K562 (cell line): ENCODE measurements around the gene TCF15. TPM values are rescaled to one million over a fixed set of nuclear protein-coding genes. Genes with fewer than 3 reads are reported as not detected.

Source experiments
- GATAD2A ChIP-seq: fragments of 450-650 bp; IDR thresholded peaks from 2 replicates; pipeline ENCODE4 v1.6.1; 2017
- JUNB ChIP-seq: fragments of 450-650 bp; formaldehyde crosslinking; conservative IDR thresholded peaks from 2 replicates; pipeline ENCODE4 v1.4.0; 2020; ENCODE audit warnings: mild to moderate bottlenecking
- NFIX ChIP-seq: fragments of 250-450 bp; sonication (Bioruptor Pico); IDR thresholded peaks from 2 replicates; pipeline ENCODE4 v1.4.0; 2020; ENCODE audit warnings: low read depth, mild to moderate bottlenecking, moderate library complexity
- RBFOX2 ChIP-seq: fragments of 200-400 bp; formaldehyde crosslinking; IDR thresholded peaks from 2 replicates; pipeline ENCODE4 v1.6.1; 2017; ENCODE audit warnings: low read depth, mild to moderate bottlenecking, low read length, moderate library complexity
- RHOXF2B ChIP-seq: fragments of 250-450 bp; sonication (Bioruptor Pico); conservative IDR thresholded peaks from 2 replicates; pipeline ENCODE4 v1.5.1; 2021
- SPI1 ChIP-seq: IDR thresholded peaks from 2 replicates; pipeline ENCODE4 v1.6.1; 2011; ENCODE audit warnings: low read depth, low read length, control low read depth, borderline replicate concordance
- ZNF133 ChIP-seq: fragments of 250-450 bp; sonication (Bioruptor Pico); IDR thresholded peaks from 2 replicates; pipeline ENCODE4 v1.4.0; 2020; ENCODE audit warnings: mild to moderate bottlenecking
- ZNF561 ChIP-seq: fragments of 450-650 bp; formaldehyde crosslinking; conservative IDR thresholded peaks from 2 replicates; pipeline ENCODE4 v1.4.0; 2020; ENCODE audit warnings: mild to moderate bottlenecking, moderate library complexity
- polyA plus RNA-seq, 8 experiments: library from polyadenylated mRNA; depleted of rRNA in 4 of 8; stranded (reverse) in 5 of 8; unstranded in 3 of 8; fragments of >200 nt; fragmentation: Nextera tagmentation in 2 of 8; fragmentation: Illumina TruSeq in 1 of 8; extraction: Ambion mirVana in 2 of 8; extraction: Trizol in 1 of 8; gene quantifications; 2 replicates each; pipeline versions ENCODE4 v1.2.1 to v1.2.3, GENCODE V29; 2011 to 2014; ENCODE audit warnings: inconsistent platforms in 1 of 8, missing spikeins in 1 of 8
- total RNA-seq, 7 experiments: library from RNA; depleted of rRNA in 6 of 7; stranded (reverse); fragments of >200 nt in 6 of 7; fragmentation: Illumina TruSeq in 2 of 7; extraction: Trizol in 2 of 7; gene quantifications; 2 replicates each; pipeline versions ENCODE4 v1.2.1 to v1.2.3, GENCODE V29; 2011 to 2021; ENCODE audit warnings: low replicate concordance in 1 of 7
- TF ChIP-seq, protein P1 (sequence below): fragments of 200-600 bp; sonication (generic); IDR thresholded peaks from one replicate; pipeline ENCODE4 v1.6.1; 2012; ENCODE audit warnings: mild to moderate bottlenecking, low read depth, low read length, inconsistent platforms
- TF ChIP-seq, protein P2 (sequence below): fragments of 450-650 bp; formaldehyde crosslinking; IDR thresholded peaks from 2 replicates; pipeline ENCODE4 v1.4.0; 2020; ENCODE audit warnings: mild to moderate bottlenecking, moderate library complexity
- TF ChIP-seq, protein P3 (sequence below): sonication (generic); formaldehyde crosslinking; IDR thresholded peaks from 2 replicates; pipeline ENCODE4 v1.8.0; 2022; ENCODE audit warnings: mild to moderate bottlenecking, missing genetic modification reagents

The TCF15 gene
- total and polyA plus RNA-seq, 9 of the 15 experiments (the other 6 are each of a cell fraction or from before 2014, with no cell fraction given): 0.04 to 5.0 (median 1.2) TPM

DNA sequence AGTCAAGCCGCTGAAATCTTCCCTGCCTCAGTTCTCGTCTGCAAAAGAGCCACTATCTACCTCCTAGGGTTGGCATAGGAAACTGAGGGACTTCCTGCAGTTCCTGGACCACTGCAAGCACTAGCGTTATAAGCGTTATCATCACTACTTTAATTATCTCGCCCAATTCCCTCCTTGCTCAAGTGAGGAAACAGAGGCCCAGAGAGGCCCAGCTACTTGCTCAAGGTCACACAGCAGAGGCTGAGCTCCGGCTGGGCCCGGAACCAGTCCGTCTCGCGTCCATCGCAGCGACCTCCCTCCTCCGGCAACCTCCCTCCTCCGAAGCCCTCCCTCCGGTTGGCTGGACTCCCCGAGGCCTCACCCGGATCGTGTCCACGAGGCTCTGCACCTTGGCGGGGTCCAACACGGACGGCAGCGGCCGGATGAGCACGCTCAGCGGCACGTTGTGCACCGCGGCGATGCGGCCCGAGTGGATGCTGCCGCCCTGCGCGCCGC, 42.6 kb upstream of the TCF15 start (continued):
- TF ChIP-seq, protein P1, sequence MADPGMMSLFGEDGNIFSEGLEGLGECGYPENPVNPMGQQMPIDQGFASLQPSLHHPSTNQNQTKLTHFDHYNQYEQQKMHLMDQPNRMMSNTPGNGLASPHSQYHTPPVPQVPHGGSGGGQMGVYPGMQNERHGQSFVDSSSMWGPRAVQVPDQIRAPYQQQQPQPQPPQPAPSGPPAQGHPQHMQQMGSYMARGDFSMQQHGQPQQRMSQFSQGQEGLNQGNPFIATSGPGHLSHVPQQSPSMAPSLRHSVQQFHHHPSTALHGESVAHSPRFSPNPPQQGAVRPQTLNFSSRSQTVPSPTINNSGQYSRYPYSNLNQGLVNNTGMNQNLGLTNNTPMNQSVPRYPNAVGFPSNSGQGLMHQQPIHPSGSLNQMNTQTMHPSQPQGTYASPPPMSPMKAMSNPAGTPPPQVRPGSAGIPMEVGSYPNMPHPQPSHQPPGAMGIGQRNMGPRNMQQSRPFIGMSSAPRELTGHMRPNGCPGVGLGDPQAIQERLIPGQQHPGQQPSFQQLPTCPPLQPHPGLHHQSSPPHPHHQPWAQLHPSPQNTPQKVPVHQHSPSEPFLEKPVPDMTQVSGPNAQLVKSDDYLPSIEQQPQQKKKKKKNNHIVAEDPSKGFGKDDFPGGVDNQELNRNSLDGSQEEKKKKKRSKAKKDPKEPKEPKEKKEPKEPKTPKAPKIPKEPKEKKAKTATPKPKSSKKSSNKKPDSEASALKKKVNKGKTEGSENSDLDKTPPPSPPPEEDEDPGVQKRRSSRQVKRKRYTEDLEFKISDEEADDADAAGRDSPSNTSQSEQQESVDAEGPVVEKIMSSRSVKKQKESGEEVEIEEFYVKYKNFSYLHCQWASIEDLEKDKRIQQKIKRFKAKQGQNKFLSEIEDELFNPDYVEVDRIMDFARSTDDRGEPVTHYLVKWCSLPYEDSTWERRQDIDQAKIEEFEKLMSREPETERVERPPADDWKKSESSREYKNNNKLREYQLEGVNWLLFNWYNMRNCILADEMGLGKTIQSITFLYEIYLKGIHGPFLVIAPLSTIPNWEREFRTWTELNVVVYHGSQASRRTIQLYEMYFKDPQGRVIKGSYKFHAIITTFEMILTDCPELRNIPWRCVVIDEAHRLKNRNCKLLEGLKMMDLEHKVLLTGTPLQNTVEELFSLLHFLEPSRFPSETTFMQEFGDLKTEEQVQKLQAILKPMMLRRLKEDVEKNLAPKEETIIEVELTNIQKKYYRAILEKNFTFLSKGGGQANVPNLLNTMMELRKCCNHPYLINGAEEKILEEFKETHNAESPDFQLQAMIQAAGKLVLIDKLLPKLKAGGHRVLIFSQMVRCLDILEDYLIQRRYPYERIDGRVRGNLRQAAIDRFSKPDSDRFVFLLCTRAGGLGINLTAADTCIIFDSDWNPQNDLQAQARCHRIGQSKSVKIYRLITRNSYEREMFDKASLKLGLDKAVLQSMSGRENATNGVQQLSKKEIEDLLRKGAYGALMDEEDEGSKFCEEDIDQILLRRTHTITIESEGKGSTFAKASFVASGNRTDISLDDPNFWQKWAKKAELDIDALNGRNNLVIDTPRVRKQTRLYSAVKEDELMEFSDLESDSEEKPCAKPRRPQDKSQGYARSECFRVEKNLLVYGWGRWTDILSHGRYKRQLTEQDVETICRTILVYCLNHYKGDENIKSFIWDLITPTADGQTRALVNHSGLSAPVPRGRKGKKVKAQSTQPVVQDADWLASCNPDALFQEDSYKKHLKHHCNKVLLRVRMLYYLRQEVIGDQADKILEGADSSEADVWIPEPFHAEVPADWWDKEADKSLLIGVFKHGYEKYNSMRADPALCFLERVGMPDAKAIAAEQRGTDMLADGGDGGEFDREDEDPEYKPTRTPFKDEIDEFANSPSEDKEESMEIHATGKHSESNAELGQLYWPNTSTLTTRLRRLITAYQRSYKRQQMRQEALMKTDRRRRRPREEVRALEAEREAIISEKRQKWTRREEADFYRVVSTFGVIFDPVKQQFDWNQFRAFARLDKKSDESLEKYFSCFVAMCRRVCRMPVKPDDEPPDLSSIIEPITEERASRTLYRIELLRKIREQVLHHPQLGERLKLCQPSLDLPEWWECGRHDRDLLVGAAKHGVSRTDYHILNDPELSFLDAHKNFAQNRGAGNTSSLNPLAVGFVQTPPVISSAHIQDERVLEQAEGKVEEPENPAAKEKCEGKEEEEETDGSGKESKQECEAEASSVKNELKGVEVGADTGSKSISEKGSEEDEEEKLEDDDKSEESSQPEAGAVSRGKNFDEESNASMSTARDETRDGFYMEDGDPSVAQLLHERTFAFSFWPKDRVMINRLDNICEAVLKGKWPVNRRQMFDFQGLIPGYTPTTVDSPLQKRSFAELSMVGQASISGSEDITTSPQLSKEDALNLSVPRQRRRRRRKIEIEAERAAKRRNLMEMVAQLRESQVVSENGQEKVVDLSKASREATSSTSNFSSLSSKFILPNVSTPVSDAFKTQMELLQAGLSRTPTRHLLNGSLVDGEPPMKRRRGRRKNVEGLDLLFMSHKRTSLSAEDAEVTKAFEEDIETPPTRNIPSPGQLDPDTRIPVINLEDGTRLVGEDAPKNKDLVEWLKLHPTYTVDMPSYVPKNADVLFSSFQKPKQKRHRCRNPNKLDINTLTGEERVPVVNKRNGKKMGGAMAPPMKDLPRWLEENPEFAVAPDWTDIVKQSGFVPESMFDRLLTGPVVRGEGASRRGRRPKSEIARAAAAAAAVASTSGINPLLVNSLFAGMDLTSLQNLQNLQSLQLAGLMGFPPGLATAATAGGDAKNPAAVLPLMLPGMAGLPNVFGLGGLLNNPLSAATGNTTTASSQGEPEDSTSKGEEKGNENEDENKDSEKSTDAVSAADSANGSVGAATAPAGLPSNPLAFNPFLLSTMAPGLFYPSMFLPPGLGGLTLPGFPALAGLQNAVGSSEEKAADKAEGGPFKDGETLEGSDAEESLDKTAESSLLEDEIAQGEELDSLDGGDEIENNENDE: no peak
- TF ChIP-seq, protein P2, sequence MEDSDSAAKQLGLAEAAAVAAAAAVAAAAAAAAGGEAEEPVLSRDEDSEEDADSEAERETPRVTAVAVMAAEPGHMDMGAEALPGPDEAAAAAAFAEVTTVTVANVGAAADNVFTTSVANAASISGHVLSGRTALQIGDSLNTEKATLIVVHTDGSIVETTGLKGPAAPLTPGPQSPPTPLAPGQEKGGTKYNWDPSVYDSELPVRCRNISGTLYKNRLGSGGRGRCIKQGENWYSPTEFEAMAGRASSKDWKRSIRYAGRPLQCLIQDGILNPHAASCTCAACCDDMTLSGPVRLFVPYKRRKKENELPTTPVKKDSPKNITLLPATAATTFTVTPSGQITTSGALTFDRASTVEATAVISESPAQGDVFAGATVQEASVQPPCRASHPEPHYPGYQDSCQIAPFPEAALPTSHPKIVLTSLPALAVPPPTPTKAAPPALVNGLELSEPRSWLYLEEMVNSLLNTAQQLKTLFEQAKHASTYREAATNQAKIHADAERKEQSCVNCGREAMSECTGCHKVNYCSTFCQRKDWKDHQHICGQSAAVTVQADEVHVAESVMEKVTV (CRISPR knock-in tag): no peak
- TF ChIP-seq, protein P3, sequence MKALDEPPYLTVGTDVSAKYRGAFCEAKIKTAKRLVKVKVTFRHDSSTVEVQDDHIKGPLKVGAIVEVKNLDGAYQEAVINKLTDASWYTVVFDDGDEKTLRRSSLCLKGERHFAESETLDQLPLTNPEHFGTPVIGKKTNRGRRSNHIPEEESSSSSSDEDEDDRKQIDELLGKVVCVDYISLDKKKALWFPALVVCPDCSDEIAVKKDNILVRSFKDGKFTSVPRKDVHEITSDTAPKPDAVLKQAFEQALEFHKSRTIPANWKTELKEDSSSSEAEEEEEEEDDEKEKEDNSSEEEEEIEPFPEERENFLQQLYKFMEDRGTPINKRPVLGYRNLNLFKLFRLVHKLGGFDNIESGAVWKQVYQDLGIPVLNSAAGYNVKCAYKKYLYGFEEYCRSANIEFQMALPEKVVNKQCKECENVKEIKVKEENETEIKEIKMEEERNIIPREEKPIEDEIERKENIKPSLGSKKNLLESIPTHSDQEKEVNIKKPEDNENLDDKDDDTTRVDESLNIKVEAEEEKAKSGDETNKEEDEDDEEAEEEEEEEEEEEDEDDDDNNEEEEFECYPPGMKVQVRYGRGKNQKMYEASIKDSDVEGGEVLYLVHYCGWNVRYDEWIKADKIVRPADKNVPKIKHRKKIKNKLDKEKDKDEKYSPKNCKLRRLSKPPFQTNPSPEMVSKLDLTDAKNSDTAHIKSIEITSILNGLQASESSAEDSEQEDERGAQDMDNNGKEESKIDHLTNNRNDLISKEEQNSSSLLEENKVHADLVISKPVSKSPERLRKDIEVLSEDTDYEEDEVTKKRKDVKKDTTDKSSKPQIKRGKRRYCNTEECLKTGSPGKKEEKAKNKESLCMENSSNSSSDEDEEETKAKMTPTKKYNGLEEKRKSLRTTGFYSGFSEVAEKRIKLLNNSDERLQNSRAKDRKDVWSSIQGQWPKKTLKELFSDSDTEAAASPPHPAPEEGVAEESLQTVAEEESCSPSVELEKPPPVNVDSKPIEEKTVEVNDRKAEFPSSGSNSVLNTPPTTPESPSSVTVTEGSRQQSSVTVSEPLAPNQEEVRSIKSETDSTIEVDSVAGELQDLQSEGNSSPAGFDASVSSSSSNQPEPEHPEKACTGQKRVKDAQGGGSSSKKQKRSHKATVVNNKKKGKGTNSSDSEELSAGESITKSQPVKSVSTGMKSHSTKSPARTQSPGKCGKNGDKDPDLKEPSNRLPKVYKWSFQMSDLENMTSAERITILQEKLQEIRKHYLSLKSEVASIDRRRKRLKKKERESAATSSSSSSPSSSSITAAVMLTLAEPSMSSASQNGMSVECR (CRISPR knock-in tag): peak; percentile 44
- no peak for TF ChIP-seq GATAD2A
- TF ChIP-seq RBFOX2: no peak; the same call in 1 of the 2 replicates
- no peak for TF ChIP-seq RHOXF2B (CRISPR knock-in tag)
- TF ChIP-seq ZNF133 (CRISPR knock-in tag): no peak
- TF ChIP-seq ZNF561 (CRISPR knock-in tag): no peak
- TF ChIP-seq NFIX (CRISPR knock-in tag): no peak
- TF ChIP-seq SPI1: no peak
- TF ChIP-seq JUNB (CRISPR knock-in tag): no peak
